Skeletal muscle satellite cell (primary cell): ENCODE data around the gene RAI14.

Source experiments
- H3K27me3 ChIP-seq: 2 replicates; pipeline ENCODE4 v1.7.0; 2013; ENCODE audit warnings: low read length; ENCODE audit not compliant: control insufficient read depth, insufficient read depth
- H3K36me3 ChIP-seq: 2 replicates; pipeline ENCODE4 v1.7.0; 2013; ENCODE audit warnings: mild to moderate bottlenecking, control low read depth, low read length; ENCODE audit not compliant: insufficient read depth
- H3K4me1 ChIP-seq: 2 replicates; pipeline ENCODE4 v1.7.0; 2013; ENCODE audit warnings: low read length; ENCODE audit not compliant: control insufficient read depth, insufficient read depth
- H3K4me2 ChIP-seq: 2 replicates; pipeline ENCODE4 v1.7.0; 2013; ENCODE audit warnings: mild to moderate bottlenecking, low read length
- H3K4me3 ChIP-seq: 2 replicates; pipeline ENCODE4 v1.7.0; 2013; ENCODE audit warnings: low read length
- H3K9ac ChIP-seq: 2 replicates; pipeline ENCODE4 v1.7.0; 2013; ENCODE audit warnings: mild to moderate bottlenecking, low read depth, low read length, moderate library complexity
- H3K9me3 ChIP-seq: replicated peaks from 2 replicates; pipeline ENCODE4 v1.7.0; 2013; ENCODE audit warnings: mild to moderate bottlenecking, control low read depth, low read length

RAI14 gene

DNA sequence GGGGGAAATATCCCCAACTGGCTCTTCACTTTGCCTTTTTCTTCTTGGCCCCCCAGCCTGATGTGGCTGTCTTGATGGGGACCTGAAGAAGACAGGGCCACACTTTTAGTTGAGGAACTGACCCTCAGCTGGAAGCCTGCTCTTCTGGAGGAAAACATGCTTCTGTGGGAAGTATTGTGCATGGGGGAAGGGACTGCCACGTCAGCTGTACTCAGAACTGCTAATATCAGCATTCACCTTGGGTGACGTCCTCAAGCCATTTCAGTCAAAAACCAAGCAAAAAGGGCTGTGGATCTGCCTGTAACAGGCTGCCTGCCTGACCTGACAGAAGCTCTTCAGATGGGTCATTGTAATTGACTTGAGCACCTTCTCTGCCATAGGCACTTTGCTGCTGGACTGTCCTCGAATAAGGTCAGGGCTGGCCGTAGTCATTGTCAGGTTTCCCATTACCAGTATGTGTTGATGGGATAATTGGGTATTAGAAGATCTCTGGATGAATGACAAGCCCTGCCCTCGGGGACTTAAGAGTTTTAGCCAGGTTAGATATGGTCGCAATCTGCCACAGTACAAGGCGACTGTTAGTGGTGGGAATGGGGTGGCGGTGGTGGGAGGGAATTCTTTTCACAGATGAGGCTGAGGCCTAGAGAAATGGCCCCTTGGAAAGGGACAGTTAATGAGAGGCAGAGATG is 10.4 kb downstream of the RAI14 start:
- Histone ChIP-seq H3K27me3 (no peaks in the 10 kb centered on the region), H3K4me1 (peaks cover 5% of the 10 kb centered on the region), H3K9ac (no peak overlapping the region), H3K36me3 (peaks cover 61% of the 10 kb centered on the region), H3K4me2 (no peak overlapping the region), H3K9me3 (no peaks in the 10 kb centered on the region), H3K4me3 (no peak overlapping the region)

DNA sequence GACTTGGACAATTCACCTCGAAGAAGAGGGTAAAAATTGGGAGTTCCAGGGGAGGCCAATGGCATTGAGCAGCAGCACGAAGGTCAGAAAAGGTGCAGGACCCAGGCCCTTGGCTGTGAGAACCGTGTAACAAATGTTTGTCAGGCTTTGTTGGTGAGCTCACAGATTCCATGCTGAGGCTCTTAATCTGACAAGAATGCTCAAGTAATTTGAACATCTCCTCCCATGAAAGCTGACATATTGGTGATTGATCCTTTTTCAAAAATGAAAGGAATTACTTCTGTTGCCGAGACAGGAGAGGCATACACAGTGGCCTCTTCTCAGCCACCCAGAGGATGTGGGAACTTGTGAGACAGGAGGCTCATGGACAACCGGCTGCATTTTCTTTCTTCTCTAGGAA is 11.6 kb downstream of the RAI14 start:
- no peak overlapping the region for H3K4me2 ChIP-seq
- peaks cover under 1% of the 10 kb centered on the region for H3K4me1 ChIP-seq
- H3K36me3 ChIP-seq, result peaks cover 51% of the 10 kb centered on the region
- no peak overlapping the region for H3K4me3 ChIP-seq
- H3K9me3 ChIP-seq, result no peaks in the 10 kb centered on the region
- no peak overlapping the region for H3K9ac ChIP-seq
- no peaks in the 10 kb centered on the region for H3K27me3 ChIP-seq

DNA sequence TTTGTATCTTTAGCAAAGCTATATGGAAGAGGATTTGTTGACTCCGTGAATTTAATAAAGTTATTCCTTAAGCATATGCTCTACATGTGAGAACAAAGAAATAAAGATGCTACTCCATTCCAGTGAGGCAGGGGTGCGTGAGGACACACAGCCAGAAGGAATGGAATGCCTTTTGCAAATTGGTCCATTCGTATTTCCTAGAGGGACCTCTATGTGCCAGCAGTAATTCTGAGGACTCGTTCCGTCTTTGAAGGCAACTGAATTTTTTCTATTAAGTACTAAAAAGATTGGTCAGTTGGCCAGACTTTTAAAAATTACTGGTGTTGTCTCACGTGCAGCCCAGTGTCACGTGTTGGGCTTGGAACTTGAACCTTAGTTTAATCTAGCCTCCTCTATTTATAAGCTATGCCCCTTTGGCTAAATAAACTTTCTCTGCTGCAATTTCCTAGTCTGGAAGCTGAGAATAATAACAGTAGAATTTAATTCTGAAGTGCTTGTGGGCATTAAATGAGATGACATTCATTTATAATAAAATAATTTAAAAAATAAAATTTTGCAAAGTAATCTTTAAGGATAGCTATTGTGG is 13.9 kb downstream of the RAI14 start:
- Histone ChIP-seq H3K4me2 (no peak overlapping the region), H3K4me1 (peaks cover 21% of the 10 kb centered on the region), H3K4me3 (no peak overlapping the region), H3K36me3 (peaks cover 49% of the 10 kb centered on the region), H3K9me3 (no peaks in the 10 kb centered on the region), H3K9ac (no peak overlapping the region), H3K27me3 (no peaks in the 10 kb centered on the region)

DNA sequence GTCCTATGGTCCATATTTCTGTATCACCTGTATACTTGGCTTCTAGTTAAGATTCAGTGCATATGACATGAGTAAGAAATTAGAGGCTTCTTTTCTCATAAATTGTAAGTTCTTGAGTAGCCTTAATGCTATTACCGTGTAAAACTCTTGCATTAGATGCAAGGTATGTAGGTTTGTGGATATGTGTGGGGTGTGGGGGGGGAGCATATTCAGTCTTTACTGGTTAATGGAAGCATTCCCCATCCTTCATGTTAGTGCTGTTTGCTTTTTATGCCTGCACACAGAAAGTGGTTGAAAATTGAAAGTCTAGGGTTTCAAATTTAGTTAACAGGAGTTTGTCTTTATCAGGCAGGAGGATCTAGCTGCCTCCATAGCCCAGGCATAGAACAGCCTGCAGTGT is 16.1 kb downstream of the RAI14 start:
- no peak overlapping the region for H3K4me2 ChIP-seq
- H3K4me1 ChIP-seq, result peaks cover 39% of the 10 kb centered on the region
- no peaks in the 10 kb centered on the region for H3K9me3 ChIP-seq
- peaks cover 39% of the 10 kb centered on the region for H3K36me3 ChIP-seq
- no peak overlapping the region for H3K4me3 ChIP-seq
- no peaks in the 10 kb centered on the region for H3K27me3 ChIP-seq
- no peak overlapping the region for H3K9ac ChIP-seq

DNA sequence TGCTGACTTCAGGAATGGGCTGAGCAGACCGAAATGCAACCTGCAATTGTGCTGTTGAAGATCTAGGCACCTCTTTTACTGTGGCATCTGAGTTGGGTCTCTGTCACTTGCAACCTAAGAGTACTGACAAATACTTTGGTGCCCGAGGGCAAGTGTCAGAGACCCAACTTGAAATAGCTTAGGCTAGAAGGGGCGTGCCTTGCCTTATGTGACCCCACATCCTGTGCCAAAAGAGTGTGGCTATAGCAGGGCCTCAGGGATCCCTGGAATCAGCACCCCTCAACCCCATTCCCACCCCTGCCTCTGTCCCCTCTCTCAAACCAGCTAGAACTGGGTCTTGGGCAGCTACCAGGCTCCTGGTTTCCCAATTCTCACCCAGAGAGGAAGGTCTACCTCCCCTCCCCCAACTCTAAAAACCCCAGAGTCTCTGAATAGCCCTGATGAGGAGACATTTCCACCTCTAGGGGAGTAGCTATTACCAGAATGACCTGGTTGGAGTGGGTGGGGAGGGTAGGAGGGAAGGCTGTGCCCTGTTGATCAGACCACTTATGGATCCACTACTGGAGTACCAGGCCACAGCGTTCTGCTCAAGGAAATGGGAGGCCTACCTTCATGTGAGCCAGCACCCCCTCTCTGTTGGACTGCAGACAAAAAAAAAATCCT is 17.5 kb downstream of the RAI14 start:
- H3K4me1 ChIP-seq, result peaks cover 39% of the 10 kb centered on the region
- no peaks in the 10 kb centered on the region for H3K9me3 ChIP-seq
- peak overlapping the region; percentile 84 for H3K9ac ChIP-seq
- peak overlapping the region; percentile 46 for H3K4me2 ChIP-seq
- peak overlapping the region; percentile 41 for H3K4me3 ChIP-seq
- H3K27me3 ChIP-seq, result no peaks in the 10 kb centered on the region
- peaks cover 25% of the 10 kb centered on the region for H3K36me3 ChIP-seq

DNA sequence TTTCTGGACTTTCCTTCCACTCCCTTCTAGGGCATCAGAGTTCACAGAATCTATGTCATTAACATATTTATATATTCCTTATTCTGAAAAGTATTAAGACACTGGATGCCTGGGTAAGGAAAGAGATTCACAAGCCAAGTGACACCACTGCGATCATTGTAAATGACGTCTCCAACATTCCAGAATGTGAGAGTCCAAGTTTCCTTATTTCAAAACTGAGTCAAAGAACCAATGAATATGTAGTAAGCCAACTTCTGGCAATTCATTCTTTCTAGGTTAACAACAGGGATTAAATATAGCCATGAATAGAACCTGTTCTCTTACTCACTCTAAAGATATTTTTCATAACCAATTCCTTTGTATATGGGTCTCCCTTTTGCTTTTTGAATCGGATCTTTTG is 18.1 kb downstream of the RAI14 start:
- H3K4me1 ChIP-seq, result peaks cover 39% of the 10 kb centered on the region
- H3K36me3 ChIP-seq, result peaks cover 28% of the 10 kb centered on the region
- peak overlapping the region; percentile 46 for H3K4me2 ChIP-seq
- no peaks in the 10 kb centered on the region for H3K9me3 ChIP-seq
- no peaks in the 10 kb centered on the region for H3K27me3 ChIP-seq
- peak overlapping the region; percentile 84 for H3K9ac ChIP-seq
- no peak overlapping the region for H3K4me3 ChIP-seq

DNA sequence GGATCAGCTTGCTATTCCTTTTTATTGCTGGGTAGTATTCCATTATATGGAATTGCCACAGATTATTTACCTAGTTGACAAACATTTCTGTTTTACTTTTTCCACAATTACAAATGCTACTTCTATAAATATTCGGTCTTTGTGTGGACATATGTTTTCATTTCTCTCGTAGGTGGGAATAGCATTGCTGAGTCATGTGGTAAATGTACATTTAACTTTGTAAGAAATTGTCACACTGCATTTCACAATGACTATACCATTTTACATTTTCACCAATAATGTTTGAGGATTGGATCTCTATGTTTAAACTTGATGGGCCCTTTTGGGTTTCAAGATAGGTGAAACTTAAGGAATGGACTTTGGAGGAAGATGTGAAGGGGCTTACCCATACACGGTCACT is 19.7 kb downstream of the RAI14 start:
- H3K4me2 ChIP-seq, result no peak overlapping the region
- peaks cover 39% of the 10 kb centered on the region for H3K4me1 ChIP-seq
- H3K27me3 ChIP-seq, result no peaks in the 10 kb centered on the region
- peaks cover 37% of the 10 kb centered on the region for H3K36me3 ChIP-seq
- no peak overlapping the region for H3K4me3 ChIP-seq
- peak overlapping the region; percentile 18 for H3K9ac ChIP-seq
- no peaks in the 10 kb centered on the region for H3K9me3 ChIP-seq

DNA sequence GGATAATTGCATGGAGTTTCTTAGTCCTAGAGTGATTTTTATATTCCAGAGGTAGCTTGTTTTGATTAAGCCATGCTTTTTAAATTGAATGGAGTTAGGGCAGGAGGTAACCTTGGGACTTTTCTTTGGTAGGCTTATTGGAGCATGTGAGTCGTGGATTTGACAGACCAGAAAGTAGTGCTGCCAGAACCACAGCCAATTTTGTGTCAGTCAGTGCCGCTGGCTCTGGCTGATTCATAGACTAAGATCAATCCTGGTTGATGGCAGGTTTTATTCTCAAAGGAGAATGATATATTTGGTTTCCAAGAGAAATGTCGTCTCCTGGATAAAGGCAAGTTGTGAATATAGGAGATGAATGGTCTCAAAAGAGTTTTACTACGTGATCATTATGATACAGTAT is 20.3 kb downstream of the RAI14 start:
- H3K4me1 ChIP-seq, result peaks cover 39% of the 10 kb centered on the region
- no peak overlapping the region for H3K4me3 ChIP-seq
- H3K4me2 ChIP-seq, result no peak overlapping the region
- no peaks in the 10 kb centered on the region for H3K27me3 ChIP-seq
- peak overlapping the region; percentile 18 for H3K9ac ChIP-seq
- no peaks in the 10 kb centered on the region for H3K9me3 ChIP-seq
- H3K36me3 ChIP-seq, result peaks cover 34% of the 10 kb centered on the region

DNA sequence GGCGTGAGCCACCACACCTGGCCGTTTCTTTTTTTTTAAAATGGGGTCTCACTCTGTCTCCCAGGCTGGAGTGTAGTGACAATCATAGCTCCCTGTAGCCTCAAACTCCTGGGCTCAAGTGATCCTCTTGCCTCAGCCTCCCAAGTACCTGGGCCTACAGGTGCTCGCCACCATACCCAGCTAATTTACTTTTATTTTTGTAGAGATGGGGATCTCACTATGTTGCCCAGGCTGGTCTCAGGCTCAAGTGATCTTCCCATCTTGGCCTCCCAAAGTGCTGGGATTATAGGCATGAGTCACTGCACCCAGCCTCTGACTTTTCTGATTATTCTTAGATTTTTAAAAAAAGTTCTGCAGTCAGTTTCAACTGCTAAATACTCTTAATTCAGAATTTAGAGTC is 21.3 kb downstream of the RAI14 start:
- H3K9ac ChIP-seq, result no peak overlapping the region
- H3K4me1 ChIP-seq, result peaks cover 40% of the 10 kb centered on the region
- H3K4me3 ChIP-seq, result no peak overlapping the region
- peaks cover 34% of the 10 kb centered on the region for H3K36me3 ChIP-seq
- H3K9me3 ChIP-seq, result no peaks in the 10 kb centered on the region
- H3K27me3 ChIP-seq, result no peaks in the 10 kb centered on the region
- H3K4me2 ChIP-seq, result no peak overlapping the region

DNA sequence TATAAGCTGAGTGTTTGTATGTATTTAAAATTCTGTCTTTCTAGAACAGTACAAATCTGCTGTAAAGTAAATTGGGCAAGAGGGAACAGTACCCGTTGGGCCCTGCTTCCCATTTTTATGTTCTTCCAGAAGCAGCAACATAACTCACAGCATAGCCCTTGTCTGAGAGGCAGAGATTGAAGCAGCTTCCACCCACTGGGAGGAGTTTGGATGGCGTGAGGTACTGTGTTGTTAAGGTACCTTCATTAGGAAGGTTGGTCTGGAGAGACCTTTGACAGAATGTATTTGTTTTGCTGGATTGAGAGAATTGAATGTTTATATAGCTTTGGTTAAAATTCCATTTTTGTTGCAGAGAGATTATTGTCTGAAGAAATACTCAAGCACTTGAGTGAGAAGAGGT is 24.8 kb downstream of the RAI14 start:
- no peak overlapping the region for H3K4me2 ChIP-seq
- H3K27me3 ChIP-seq, result no peaks in the 10 kb centered on the region
- H3K36me3 ChIP-seq, result peaks cover 32% of the 10 kb centered on the region
- no peak overlapping the region for H3K9ac ChIP-seq
- peaks cover 42% of the 10 kb centered on the region for H3K4me1 ChIP-seq
- H3K9me3 ChIP-seq, result no peaks in the 10 kb centered on the region
- H3K4me3 ChIP-seq, result no peak overlapping the region

DNA sequence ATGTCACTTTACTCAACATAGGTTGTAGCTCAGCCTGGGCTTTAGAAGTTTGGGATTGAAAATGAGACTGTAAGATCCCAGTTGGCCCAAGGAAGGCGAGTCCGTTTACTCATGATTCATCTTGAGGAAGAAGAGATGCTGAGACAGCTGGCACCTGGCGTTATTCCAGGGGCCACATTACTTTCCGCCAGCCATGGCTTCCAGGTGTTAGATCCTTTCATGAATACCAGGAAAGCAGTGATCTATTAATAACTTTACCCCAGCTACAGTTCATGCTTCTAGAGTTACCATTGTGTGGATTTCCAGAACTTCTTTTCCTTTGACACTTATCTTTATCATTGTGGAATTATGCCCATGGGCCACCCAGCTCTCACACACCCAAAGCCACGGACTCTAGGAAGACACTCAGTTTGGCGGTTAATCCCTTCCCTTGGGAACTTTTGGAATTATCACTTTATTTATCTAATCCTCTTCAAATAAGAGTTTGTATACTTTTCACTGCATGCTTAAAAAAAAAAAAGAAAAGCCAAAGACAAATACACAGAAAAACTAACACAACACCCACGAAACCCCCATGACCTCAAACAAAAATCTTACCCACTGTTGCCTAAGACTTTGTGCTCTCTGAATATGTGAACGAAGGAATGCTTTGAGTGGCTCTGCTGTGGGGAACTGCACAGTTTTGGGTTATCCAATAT is 26.9 kb downstream of the RAI14 start:
- H3K27me3 ChIP-seq, result no peaks in the 10 kb centered on the region
- H3K4me2 ChIP-seq, result peak overlapping the region; percentile 1
- no peaks in the 10 kb centered on the region for H3K9me3 ChIP-seq
- H3K36me3 ChIP-seq, result peaks cover 40% of the 10 kb centered on the region
- no peak overlapping the region for H3K9ac ChIP-seq
- H3K4me3 ChIP-seq, result no peak overlapping the region
- H3K4me1 ChIP-seq, result peaks cover 53% of the 10 kb centered on the region
